HG02610 (cell line): Measurements from ENCODE around the gene UNC79.
"Not testable (repeated sequence)": the region's sequence is repeated elsewhere in the genome, so short reads cannot be mapped to it uniquely, and the experiment has no call there.

Source experiments
- ATAC-seq: cut with Tn5 transposase; IDR thresholded peaks from one replicate; pipeline ENCODE4 v1.9.1; 2021; ENCODE audit warnings: mild to moderate bottlenecking, moderate library complexity; ENCODE audit not compliant: unreplicated experiment

UNC79 gene

GRCh38 chr14:93493054-93493453, 62.3 kb downstream of the UNC79 start:
- ATAC-seq: no peak

DNA sequence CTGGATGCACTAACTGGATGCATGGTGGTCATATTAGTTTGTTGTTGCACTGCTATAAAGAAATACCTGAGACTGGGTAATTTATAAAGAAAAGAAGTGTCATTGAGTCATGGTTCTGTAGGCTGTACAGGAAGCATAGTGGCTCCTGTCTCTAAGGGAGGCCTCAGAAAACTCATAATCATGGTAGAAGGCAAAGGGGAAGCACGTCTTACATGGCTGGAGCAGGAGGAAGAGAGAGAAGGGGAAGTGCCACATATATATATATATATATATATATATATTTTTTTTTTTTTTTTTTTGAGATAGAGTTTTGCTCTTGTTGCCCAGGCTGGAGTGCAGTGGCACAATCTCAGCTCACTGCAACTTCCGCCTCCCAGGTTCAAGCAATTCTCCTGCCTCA, 62.9 kb downstream of the UNC79 start:
- not testable (repeated sequence) for ATAC-seq

- no peak for ATAC-seq
Observed at GRCh38 chr14:93496856-93497741, 66.4 kb downstream of the UNC79 start.

GRCh38 chr14:93510056-93510455, 79.3 kb downstream of the UNC79 start:
- ATAC-seq: no peak

DNA sequence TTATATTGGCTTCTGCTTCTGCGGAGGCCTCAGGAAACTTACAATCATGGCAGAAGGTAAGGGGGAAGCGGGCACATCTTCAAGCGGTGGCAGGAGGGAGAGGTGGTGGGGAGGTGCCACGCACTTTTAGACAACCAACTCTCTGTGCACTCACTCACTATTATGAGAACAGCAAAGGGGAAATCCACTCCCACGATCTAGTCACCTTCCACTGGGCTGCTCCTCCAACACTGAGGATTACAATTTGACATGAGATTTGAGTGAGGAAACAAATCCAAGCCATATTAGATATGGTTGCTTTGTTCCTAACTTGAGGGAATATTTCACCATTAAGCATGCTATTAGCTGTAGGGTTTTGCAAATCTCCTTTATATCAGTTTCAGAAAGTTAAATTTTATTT, 80.3 kb downstream of the UNC79 start:
- ATAC-seq: no peak

- no peak for ATAC-seq
Observed at GRCh38 chr14:93520053-93520607, 89.4 kb downstream of the UNC79 start.

DNA sequence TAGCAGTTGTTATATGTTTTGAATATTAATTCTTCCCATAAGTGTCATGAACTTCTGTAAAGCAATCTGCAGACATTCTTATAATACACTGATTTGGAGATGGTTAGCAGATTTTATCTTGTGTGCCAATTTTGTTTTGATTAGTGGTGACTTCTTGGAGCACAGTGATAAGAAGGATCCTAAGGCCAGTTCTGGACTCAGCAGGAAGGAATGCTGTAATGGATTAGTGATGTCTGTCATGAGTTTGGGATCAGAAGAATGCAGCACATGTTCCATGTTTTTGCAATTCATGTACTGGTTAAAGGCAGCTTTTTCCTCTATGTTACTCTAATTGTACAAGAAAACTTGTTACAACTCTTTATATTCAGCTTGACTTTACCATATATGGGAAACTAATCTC, 91.5 kb downstream of the UNC79 start:
- ATAC-seq: no peak

DNA sequence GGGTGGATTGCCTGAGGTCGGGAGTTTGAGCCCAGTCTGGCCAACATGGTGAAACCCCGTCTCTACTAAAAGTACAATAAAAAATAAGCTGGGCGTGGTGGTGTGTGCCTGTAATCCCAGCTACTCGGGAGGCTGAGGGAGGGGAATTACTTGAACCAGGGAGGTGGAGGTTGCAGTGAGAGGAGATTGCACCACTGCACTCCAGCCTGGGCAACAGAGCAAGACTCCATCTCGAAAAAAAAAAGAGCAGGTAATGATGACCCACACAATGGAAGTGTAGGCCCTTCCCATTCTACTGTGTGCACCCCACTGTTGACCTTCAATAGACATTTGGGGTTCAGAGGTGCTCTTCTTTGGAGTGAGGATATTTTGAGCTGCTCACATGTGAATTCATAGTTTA, 94.5 kb downstream of the UNC79 start:
- ATAC-seq: not testable (repeated sequence)

DNA sequence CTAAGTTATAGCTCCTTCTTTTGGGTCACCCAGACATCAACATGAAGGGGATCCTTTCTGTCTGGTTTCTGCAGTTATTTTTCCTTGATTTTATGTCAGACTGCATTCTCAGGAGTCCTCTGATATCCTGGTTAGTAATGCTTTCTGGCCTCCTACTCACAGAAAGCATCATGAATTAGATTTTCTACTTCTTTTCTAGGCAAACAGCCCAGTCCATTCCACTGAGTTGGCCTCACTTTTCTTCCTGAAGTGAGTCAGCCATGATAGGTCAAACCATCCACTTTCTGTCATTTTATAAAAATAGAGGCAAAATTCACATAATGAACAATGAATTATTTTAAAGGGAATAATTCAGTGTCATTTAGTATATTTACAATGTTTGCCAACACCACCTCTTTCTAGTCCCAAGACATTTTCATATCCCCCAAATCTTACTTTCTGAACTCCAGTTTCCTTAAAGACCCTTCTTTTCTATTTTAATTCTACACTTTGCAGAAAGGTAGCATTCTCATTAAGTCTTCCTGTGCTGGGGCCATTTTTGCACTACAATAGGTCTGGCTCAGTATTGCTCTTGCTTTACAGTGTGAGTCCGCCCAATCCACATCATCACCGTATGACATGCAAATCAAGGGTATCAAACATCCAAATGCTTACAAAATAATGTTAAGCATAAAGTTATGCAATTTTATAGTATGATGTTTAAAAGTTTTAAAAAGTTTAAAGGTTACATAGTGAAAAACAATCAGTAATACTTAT, 95.1 kb downstream of the UNC79 start:
- no peak for ATAC-seq

GRCh38 chr14:93527203-93527607, 96.5 kb downstream of the UNC79 start:
- ATAC-seq: peak; percentile 64

GRCh38 chr14:93528884-93529558, 98.3 kb downstream of the UNC79 start:
- ATAC-seq: no peak

DNA sequence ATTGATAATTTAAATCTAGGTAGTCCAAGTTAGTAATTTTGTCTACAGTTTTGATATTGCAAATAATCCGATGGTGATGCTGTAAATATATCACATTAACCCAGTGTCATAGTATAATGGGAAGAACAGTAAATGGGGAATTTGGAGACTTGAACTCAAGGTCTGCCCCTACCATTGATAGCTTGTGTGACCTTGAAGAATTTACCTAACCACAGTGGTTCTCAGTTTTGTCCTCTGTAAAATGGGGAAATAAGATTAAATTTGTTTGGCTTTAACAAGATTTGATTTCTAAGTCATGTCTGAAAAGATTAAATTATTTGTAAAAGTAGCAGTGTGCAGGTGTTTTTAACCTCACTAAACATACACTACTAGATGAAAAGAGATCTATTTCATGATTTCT, 100.9 kb downstream of the UNC79 start:
- no peak for ATAC-seq

- ATAC-seq: no peak
Observed at GRCh38 chr14:93532541-93532940, 101.8 kb downstream of the UNC79 start.

DNA sequence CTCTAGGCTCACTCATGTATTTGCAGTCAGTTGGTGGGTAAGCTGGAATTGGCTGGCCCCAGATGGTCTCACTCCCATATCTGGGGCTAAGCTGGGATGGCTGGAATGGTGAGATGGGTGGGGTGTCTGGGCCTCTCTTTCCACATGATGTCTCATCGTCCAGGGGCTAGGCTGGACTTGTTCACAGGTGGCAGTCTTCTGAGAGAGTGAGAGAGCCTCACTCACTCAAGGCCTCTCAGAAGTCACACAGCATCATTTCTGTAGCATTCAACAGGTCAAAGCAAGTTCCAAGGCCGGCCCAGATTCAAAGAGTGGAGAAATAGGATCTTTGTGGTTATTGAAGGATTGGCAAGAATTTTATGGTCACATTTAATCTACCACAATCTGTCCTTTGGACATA, 102.7 kb downstream of the UNC79 start:
- peak; percentile 29 for ATAC-seq

- ATAC-seq: peak; percentile 76
Observed at GRCh38 chr14:93533842-93534241, 103.1 kb downstream of the UNC79 start.

DNA sequence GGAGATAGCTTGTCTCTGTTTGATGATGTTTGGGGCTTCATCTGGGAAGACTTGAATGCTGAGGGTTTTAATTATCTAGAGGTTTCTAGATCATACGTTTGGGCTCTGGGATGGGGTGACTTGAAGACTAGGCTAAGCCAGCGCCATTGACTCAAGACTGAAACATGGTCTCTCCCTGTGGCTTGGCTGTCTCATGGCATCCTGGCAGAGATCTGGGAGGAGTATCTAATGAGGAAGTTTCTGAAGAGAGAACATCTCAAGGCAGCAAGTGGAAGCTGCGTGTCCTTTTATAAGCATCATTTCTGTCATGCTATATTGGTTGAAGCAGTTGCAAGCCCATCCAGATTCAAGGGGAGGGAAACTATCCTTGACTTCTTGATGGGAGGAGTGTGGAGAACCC, 104.8 kb downstream of the UNC79 start:
- ATAC-seq: no peak

DNA sequence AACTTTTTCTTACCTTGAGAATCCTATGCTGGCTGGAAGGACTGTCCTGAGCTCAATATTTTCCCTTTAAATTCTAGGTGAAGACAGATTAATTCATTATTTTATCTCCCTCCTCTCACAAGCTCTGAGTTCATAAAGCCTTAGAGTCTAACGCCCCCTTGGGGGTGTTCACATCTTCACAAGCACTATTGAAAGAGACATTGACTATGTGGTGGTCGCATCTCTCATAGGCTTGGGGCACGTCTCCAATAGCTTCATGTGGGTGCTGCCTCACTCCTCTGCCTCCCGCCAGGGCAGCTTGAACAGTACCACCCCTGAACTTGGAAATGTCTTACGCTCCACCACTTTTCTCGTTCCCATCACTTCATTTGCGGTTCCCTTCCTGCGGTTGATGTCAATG, 106.2 kb downstream of the UNC79 start:
- no peak for ATAC-seq

DNA sequence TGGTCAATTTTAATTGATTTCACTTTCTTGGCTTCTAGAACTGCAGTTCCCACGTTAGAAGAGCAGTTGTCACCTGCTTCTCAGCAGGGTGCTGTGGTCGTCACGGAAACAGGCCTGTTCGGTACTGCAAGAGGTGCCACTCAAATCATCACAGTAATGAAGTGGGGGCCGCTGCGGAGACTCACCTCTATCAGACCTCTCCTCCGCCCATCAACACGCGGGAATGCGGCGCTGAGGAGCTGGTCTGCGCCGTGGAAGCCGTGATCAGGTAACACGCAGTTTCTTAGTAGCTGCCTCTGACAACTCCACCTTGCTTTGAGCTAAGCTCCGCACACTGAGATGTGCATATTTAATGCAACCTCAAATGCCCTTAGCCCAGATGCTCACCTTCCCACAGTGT, 107.2 kb downstream of the UNC79 start:
- no peak for ATAC-seq

DNA sequence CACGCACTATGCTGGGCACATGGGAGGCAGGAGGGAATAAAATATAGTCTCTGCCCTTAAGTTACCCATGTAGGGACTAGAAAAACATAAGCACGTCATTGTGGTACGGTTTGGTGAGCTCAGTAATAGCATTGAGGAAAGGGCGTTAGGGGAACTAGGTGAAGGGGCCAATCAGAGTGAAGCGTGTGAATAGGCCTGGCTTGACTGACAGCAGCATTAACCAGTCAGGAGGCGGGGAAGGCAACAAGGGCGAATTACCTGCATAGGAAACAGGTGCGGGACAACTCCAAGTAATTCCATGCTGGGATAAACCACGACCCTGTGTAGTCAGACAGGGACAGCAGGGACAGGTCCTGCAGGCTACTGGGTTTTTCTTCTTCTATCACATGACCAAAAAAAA, 107.7 kb downstream of the UNC79 start:
- no peak for ATAC-seq

GRCh38 chr14:93540235-93540634, 109.5 kb downstream of the UNC79 start:
- ATAC-seq: no peak

- no peak for ATAC-seq
Observed at GRCh38 chr14:93543766-93544165, 113.0 kb downstream of the UNC79 start.
